Stimulated activated CD4-positive, alpha-beta T cell treated with anti-CD3 and anti-CD28 coated beads, Interleukin-4, amount 100 ng/mL, for 24 hours (primary cell): ENCODE data around the gene PLOD3.

Experiments
- DNase-seq: peaks from one replicate; pipeline ENCODE4 v3.0.0-alpha.2; 2020

PLOD3 gene

GRCh38 chr7:101163279-101164070 is 53.9 kb downstream of the PLOD3 start:
- no peak for DNase-seq

DNA sequence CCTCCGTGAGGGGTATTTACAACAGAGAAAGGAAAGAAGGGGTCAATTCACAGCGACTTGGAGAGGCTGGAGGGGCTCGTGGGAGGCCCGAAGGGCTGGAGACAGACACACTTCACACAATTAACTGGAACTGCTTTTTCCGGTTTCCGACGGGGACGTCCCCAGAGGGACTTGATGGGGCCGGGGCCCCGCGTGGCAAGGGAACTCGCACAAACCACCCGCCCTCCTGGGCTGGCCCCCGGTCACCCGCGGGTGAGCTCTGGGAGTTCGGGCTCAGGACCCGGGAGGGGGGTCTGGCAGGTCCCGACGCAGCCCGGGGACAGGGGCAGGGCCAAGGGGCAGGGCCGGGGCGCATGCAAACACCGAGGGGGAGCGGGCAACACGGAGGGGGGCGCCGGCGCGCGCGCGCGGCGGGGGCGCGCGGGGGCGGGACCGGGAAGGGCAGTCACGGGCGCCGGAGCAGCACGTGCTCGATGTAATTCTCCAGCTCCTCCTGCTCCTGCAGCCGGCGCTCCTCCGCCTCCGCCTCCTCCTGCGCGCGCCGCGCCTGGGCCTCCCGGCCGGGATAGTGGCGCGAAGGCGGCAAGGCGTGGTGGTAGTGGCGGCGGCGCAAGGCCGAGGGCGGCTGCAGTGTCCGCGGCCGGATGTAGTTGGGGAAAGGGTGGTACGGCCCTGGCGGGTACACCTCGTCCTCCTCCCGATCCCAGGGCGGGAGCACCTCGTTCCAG is 54.7 kb downstream of the PLOD3 start:
- no peak for DNase-seq

DNA sequence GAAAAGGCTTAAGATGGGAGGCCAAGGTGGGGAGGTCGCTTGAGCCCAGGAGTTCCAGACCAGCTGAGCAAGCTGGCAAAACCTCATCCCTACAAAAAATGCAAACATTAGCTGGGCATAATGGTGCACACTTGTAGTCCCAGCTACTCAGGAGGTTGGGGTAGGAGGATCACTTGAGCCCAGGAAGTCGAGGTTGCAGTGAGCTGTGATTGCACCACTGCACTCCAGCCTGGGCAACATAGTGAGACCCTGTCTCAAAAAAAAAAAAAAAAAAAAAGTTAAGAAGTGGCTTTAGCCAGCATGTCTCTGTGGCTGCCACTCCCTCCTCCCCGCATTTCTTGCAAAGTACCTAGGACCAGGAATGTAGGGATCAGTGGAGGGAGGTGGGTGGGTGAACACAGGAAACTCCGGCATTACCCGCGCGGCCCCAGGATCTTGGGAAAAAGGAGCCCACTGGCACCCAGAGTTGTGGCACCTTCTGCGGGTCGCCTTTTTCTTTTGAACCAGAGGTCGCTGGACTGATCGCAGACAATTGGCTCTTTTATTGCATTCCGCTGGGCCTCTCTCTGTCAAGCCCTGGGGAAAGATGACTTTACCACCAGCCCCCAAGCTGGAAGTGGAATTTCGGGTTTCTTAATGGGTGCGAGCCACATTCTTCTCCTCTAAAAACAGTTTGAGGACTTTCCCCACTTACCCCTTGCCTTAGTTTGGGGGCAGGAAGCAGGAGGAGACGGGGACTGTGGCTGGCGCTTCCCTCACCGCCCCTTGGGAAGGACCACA is 55.5 kb downstream of the PLOD3 start:
- DNase-seq: no peak

DNA sequence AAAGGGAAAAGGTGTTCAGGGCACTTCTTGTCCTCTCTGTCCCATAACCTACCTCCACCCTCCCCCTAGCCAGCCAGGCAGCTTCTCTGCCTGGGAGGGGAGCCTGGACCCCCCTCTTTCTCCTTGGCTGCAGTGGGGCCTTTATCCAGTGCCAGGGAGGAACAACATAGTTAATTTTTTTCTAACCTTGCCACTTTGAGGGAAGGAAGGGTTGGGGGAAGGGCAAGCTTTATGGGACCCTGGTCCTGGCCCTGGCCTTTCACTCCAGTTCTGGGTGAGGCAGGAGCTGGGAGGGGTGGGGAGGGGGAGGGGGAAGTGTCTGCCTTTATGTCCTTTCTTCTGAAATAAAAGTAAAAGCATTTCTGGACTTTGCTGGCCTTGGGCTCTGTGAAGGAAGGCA is 56.5 kb downstream of the PLOD3 start:
- DNase-seq: no peak

- no peak for DNase-seq
Observed at GRCh38 chr7:101159696-101160674, 57.4 kb downstream of the PLOD3 start.

- DNase-seq: no peak
Observed at GRCh38 chr7:101156866-101157589, 60.4 kb downstream of the PLOD3 start.

- no peak for DNase-seq
Observed at GRCh38 chr7:101156277-101156676, 61.1 kb downstream of the PLOD3 start.
